Uterus (tissue), 2 donors: ENCODE measurements around the gene TRIP10.

ENCODE experiments used
- CTCF ChIP-seq, 4 experiments: fragments of 200-600 bp in 2 of 4; fragments of 450-650 bp in 2 of 4; sonication (generic) in 2 of 4; IDR thresholded peaks; one replicate each; pipeline ENCODE4 v1.5.1; 2016 to 2019; ENCODE audit warnings: antibody characterized with exemption in 4 of 4, mild to moderate bottlenecking in 2 of 4, moderate library complexity in 1 of 4
- POLR2A ChIP-seq, 2 donors: fragments of 450-650 bp; IDR thresholded peaks; one replicate each; pipeline ENCODE4 v1.6.1; 2016; ENCODE audit warnings: antibody characterized with exemption in 2 of 2, mild to moderate bottlenecking in 1 of 2, moderate library complexity in 1 of 2

- TF ChIP-seq CTCF (IDR thresholded peaks at IDR 0.05) (no peak), POLR2A (IDR thresholded peaks at IDR 0.05) (no peak)
These were observed 13.0 kb downstream of the TRIP10 start for GRCh38 chr19:6752256-6753177.
